Measurements from ENCODE around the gene CRYBB1.
"Not testable (repeated sequence)": the region's sequence is repeated elsewhere in the genome, so short reads cannot be mapped to it uniquely, and the experiment has no call there.

Gene CRYBB1

GRCh38 chr22:26636296-26636695 is 18.5 kb upstream of the CRYBB1 start:
- DNase-seq (ENCODE audit: low read depth), result no peak

GRCh38 chr22:26635117-26635516 is 17.3 kb upstream of the CRYBB1 start:
- DNase-seq (ENCODE audit: low read depth), result no peak

GRCh38 chr22:26634189-26634588 is 16.4 kb upstream of the CRYBB1 start:
- DNase-seq (ENCODE audit: low read depth), result no peak

- DNase-seq (ENCODE audit: low read depth), result no peak
Measured at GRCh38 chr22:26632422-26633155, 14.8 kb upstream of the CRYBB1 start.

GRCh38 chr22:26631282-26631681 is 13.5 kb upstream of the CRYBB1 start:
- no peak for DNase-seq (ENCODE audit: low read depth)

- DNase-seq (ENCODE audit: low read depth), result no peak
Measured at GRCh38 chr22:26629988-26630761, 12.3 kb upstream of the CRYBB1 start.

GRCh38 chr22:26624803-26625202 is 7.0 kb upstream of the CRYBB1 start:
- no peak for DNase-seq (ENCODE audit: low read depth)

- no peak for DNase-seq (ENCODE audit: low read depth)
Measured at GRCh38 chr22:26623984-26624383, 6.2 kb upstream of the CRYBB1 start.

- no peak for DNase-seq (ENCODE audit: low read depth)
Measured at GRCh38 chr22:26621663-26622062, 3.8 kb upstream of the CRYBB1 start, which contains the start of gene CRYBA4. Gene CRYBA4 (plus strand): TSS chr22:26621963. CDS start chr22:26622597, 634 bp downstream.

- DNase-seq (ENCODE audit: low read depth), result no peak
Measured at GRCh38 chr22:26620197-26620596, 2.4 kb upstream of the CRYBB1 start.

- DNase-seq (ENCODE audit: low read depth), result no peak
Measured at GRCh38 chr22:26619510-26619909, 1.7 kb upstream of the CRYBB1 start.

- no peak for DNase-seq (ENCODE audit: low read depth)
Measured at GRCh38 chr22:26618455-26618854, 628 bp upstream of the CRYBB1 start.

GRCh38 chr22:26616650-26617049 is 1.2 kb downstream of the CRYBB1 start:
- DNase-seq (ENCODE audit: low read depth), result no peak

- no peak for DNase-seq (ENCODE audit: low read depth)
Measured at GRCh38 chr22:26615830-26616435, 1.9 kb downstream of the CRYBB1 start.

GRCh38 chr22:26615149-26615548 is 2.7 kb downstream of the CRYBB1 start:
- no peak for DNase-seq (ENCODE audit: low read depth)

- DNase-seq (ENCODE audit: low read depth), result no peak
Measured at GRCh38 chr22:26614322-26614721, 3.5 kb downstream of the CRYBB1 start.

- DNase-seq (ENCODE audit: low read depth), result not testable (repeated sequence)
Measured at GRCh38 chr22:26613753-26614152, 4.1 kb downstream of the CRYBB1 start.

GRCh38 chr22:26612652-26613051 is 5.2 kb downstream of the CRYBB1 start:
- no peak for DNase-seq (ENCODE audit: low read depth)

GRCh38 chr22:26610996-26611395 is 6.8 kb downstream of the CRYBB1 start:
- DNase-seq (ENCODE audit: low read depth), result no peak

- peak; percentile 67 for DNase-seq (ENCODE audit: low read depth)
Measured at GRCh38 chr22:26610072-26610958, 7.5 kb downstream of the CRYBB1 start.

- no peak for DNase-seq (ENCODE audit: low read depth)
Measured at GRCh38 chr22:26609287-26609686, 8.5 kb downstream of the CRYBB1 start.

GRCh38 chr22:26608129-26608528 is 9.7 kb downstream of the CRYBB1 start:
- DNase-seq (ENCODE audit: low read depth), result no peak

All from iris pigment epithelial cell (primary cell).